MCF 10A (cell line): ENCODE data around the gene TAC4. TPM values are rescaled to one million over a fixed set of nuclear protein-coding genes. Genes with fewer than 3 reads are reported as not detected.

Source experiments
- BruUV-seq: library from RNA; stranded (reverse); fragments of 400-500 nt; replicated peaks from 2 replicates; lab custom pipeline; 2021; lab: Mats Ljungman, UMichigan
- CTCF ChIA-PET: fragments of 300-600 bp; sonication (Branson Sonifier 250); formaldehyde crosslinking; extraction: SDS; loops from one replicate; lab custom pipeline; 2021; ENCODE audit warnings: antibody characterized with exemption, inconsistent platforms; lab: Yijun Ruan, JAX
- POLR2A ChIA-PET: fragments of 300-600, 350-650 bp; sonication (Branson Sonifier 250); formaldehyde crosslinking; extraction: SDS; loops from one replicate; lab custom pipeline; 2020; ENCODE audit warnings: antibody characterized with exemption, inconsistent platforms; lab: Yijun Ruan, JAX
- DNase-seq: peaks from one replicate; pipeline ENCODE4 v3.0.0-alpha.2; 2018; ENCODE audit not compliant: unreplicated experiment
- H3K27ac Mint-ChIP-seq: one replicate; pipeline ENCODE4 v1.8.0; 2022; ENCODE audit warnings: mild to moderate bottlenecking, low read depth, mixed read lengths; ENCODE audit not compliant: unreplicated experiment
- H3K27me3 Mint-ChIP-seq: one replicate; pipeline ENCODE4 v1.8.0; 2022; ENCODE audit warnings: mixed read lengths; ENCODE audit not compliant: insufficient read depth, unreplicated experiment
- H3K36me3 Mint-ChIP-seq: one replicate; pipeline ENCODE4 v1.8.0; 2022; ENCODE audit warnings: mild to moderate bottlenecking, moderate library complexity, mixed read lengths; ENCODE audit not compliant: insufficient read depth, unreplicated experiment
- H3K4me1 Mint-ChIP-seq: one replicate; pipeline ENCODE4 v1.8.0; 2022; ENCODE audit warnings: mixed read lengths; ENCODE audit not compliant: insufficient read depth, unreplicated experiment
- H3K4me3 Mint-ChIP-seq: one replicate; pipeline ENCODE4 v1.8.0; 2022; ENCODE audit warnings: mild to moderate bottlenecking, moderate library complexity, mixed read lengths; ENCODE audit not compliant: unreplicated experiment
- H3K9me3 Mint-ChIP-seq: one replicate; pipeline ENCODE4 v1.8.0; 2022; ENCODE audit warnings: mixed read lengths; ENCODE audit not compliant: unreplicated experiment
- intact Hi-C: fragments of 100-400 bp; cut with micrococcal nuclease; formaldehyde crosslinking; loops from 2 replicates; pipeline ENCODE4 v1.14.1; 2022
- total RNA-seq: library from RNA; stranded (reverse); gene quantifications from 2 replicates; pipeline ENCODE4 v1.2.3, GENCODE V29; 2022
- TF ChIP-seq, protein P1 (sequence below): fragments of 200-600 bp; IDR thresholded peaks from one replicate; pipeline ENCODE4 v1.8.0; 2022; ENCODE audit warnings: antibody characterized with exemption, mild to moderate bottlenecking; ENCODE audit not compliant: unreplicated experiment

Gene TAC4
- total RNA-seq, 1 experiment from 2014 or later: not detected

GRCh38 chr17:49798738-49799137 lies 49.1 kb downstream of the TAC4 start:
- BruUV-seq: no TSS peak
- Mint-ChIP-seq H3K36me3 (peaks cover 96% of the 10 kb centered on the region), H3K27ac (no peak overlapping the region), H3K4me1 (peaks cover 9% of the 10 kb centered on the region), H3K9me3 (no peaks in the 10 kb centered on the region), H3K27me3 (no peaks in the 10 kb centered on the region), H3K4me3 (no peak overlapping the region)
- TF ChIP-seq, protein P1, sequence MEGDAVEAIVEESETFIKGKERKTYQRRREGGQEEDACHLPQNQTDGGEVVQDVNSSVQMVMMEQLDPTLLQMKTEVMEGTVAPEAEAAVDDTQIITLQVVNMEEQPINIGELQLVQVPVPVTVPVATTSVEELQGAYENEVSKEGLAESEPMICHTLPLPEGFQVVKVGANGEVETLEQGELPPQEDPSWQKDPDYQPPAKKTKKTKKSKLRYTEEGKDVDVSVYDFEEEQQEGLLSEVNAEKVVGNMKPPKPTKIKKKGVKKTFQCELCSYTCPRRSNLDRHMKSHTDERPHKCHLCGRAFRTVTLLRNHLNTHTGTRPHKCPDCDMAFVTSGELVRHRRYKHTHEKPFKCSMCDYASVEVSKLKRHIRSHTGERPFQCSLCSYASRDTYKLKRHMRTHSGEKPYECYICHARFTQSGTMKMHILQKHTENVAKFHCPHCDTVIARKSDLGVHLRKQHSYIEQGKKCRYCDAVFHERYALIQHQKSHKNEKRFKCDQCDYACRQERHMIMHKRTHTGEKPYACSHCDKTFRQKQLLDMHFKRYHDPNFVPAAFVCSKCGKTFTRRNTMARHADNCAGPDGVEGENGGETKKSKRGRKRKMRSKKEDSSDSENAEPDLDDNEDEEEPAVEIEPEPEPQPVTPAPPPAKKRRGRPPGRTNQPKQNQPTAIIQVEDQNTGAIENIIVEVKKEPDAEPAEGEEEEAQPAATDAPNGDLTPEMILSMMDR: no peak
- DNase-seq: no peak
- POLR2A ChIA-PET: interaction anchor here (0.6 to 2.4 kb wide), 3 partner anchors 9 to 890 kb away, joined by 3 to 15 read pairs (median 3); partner anchors contain the start of gene KAT7
- intact Hi-C loops: no loop called here
- CTCF ChIA-PET: interaction anchor here (1.5 kb wide), 1 partner anchor 9 kb away, joined by 9 read pairs; no protein-coding TSS in a partner anchor

DNA sequence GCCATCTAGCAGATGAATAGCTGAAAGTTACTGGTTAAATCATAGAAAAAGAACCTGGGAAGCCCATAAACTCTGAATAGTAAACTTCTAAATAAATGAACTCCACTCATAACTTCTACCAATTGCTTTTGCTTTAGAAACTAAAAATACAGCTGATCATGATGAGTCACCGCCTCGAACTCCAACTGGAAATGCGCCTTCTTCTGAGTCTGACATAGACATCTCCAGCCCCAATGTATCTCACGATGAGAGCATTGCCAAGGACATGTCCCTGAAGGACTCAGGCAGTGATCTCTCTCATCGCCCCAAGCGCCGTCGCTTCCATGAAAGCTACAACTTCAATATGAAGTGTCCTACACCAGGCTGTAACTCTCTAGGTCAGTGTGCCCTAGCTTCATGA lies 49.7 kb downstream of the TAC4 start:
- no peak overlapping the region for H3K4me3 Mint-ChIP-seq
- ChIA-PET CTCF (interaction anchor here (0.5 to 1.5 kb wide), 3 partner anchors 10 to 542 kb away, joined by 3 to 9 read pairs (median 3); partner anchors contain the start of gene KAT7), POLR2A (interaction anchor here (0.6 to 2.4 kb wide), 3 partner anchors 8 to 889 kb away, joined by 3 to 15 read pairs (median 3); partner anchors contain the start of gene KAT7)
- BruUV-seq: no TSS peak
- no peaks in the 10 kb centered on the region for H3K9me3 Mint-ChIP-seq
- H3K36me3 Mint-ChIP-seq: peaks cover 96% of the 10 kb centered on the region
- no peak for DNase-seq
- H3K4me1 Mint-ChIP-seq: peaks cover 9% of the 10 kb centered on the region
- intact Hi-C loops: no loop called here
- no peaks in the 10 kb centered on the region for H3K27me3 Mint-ChIP-seq
- TF ChIP-seq, protein P1: no peak
- H3K27ac Mint-ChIP-seq: no peak overlapping the region

- Mint-ChIP-seq H3K4me1 (peaks cover 9% of the 10 kb centered on the region), H3K27ac (no peak overlapping the region), H3K9me3 (no peaks in the 10 kb centered on the region), H3K4me3 (no peak overlapping the region), H3K27me3 (no peaks in the 10 kb centered on the region), H3K36me3 (peaks cover 97% of the 10 kb centered on the region)
- no TSS peak for BruUV-seq
- intact Hi-C loops: no loop called here
- DNase-seq: no peak
- TF ChIP-seq, protein P1: no peak
- POLR2A ChIA-PET: interaction anchor here (0.8 to 1.0 kb wide), 2 partner anchors 16 to 149 kb away, joined by 4 read pairs; no protein-coding TSS in a partner anchor
- CTCF ChIA-PET: interaction anchor here (0.6 kb wide), 1 partner anchor 182 kb away, joined by 4 read pairs; no protein-coding TSS in a partner anchor
Observed at GRCh38 chr17:49795372-49795771, 52.5 kb downstream of the TAC4 start.

GRCh38 chr17:49793309-49793708 lies 54.6 kb downstream of the TAC4 start:
- Mint-ChIP-seq H3K27ac (no peak overlapping the region), H3K36me3 (peaks cover 89% of the 10 kb centered on the region), H3K27me3 (no peaks in the 10 kb centered on the region), H3K4me3 (no peak overlapping the region), H3K4me1 (peaks cover 15% of the 10 kb centered on the region), H3K9me3 (no peaks in the 10 kb centered on the region)
- no peak for DNase-seq
- TF ChIP-seq, protein P1: no peak
- POLR2A ChIA-PET: no interaction called here
- BruUV-seq: no TSS peak
- CTCF ChIA-PET: interaction anchor here (0.5 kb wide), 1 partner anchor 1060 kb away, joined by 3 read pairs; no protein-coding TSS in a partner anchor
- intact Hi-C loops: no loop called here
